Loucy (cell line): ENCODE measurements around the gene MTG2.

Experiments
- H2AFZ ChIP-seq: fragments of 200-600 bp; sonication (generic); 2 replicates; pipeline ENCODE4 v1.6.0; 2016; ENCODE audit warnings: antibody characterized with exemption, mild to moderate bottlenecking, low read length, moderate library complexity
- H3F3A ChIP-seq: fragments of 200-600 bp; 2 replicates; pipeline ENCODE4 v1.6.0; 2016; ENCODE audit warnings: antibody characterized with exemption, low read depth, mild to moderate bottlenecking
- H3K27me3 ChIP-seq: fragments of 200-600 bp; sonication (generic); 2 replicates; pipeline ENCODE4 v1.6.1; 2014; ENCODE audit warnings: low read length, mild to moderate bottlenecking; ENCODE audit not compliant: insufficient read depth, poor library complexity, severe bottlenecking
- H3K36me3 ChIP-seq: fragments of 200-600 bp; sonication (generic); 2 replicates; pipeline ENCODE4 v1.6.1; 2016; ENCODE audit warnings: low read length; ENCODE audit not compliant: insufficient read depth
- H3K4me1 ChIP-seq: fragments of 200-600 bp; sonication (generic); 2 replicates; pipeline ENCODE4 v1.5.1; 2014; ENCODE audit warnings: low read length, mild to moderate bottlenecking; ENCODE audit not compliant: insufficient read depth, poor library complexity, severe bottlenecking
- H3K4me2 ChIP-seq: fragments of 200-600 bp; sonication (generic); 2 replicates; pipeline ENCODE4 v1.6.0; 2014; ENCODE audit warnings: antibody characterized with exemption, low read length, low read depth, mild to moderate bottlenecking; ENCODE audit not compliant: poor library complexity, severe bottlenecking
- H3K4me3 ChIP-seq: fragments of 200-600 bp; sonication (generic); 2 replicates; pipeline ENCODE4 v1.5.1; 2014; ENCODE audit warnings: low read length, mild to moderate bottlenecking, mixed read lengths; ENCODE audit not compliant: poor library complexity, severe bottlenecking
- H3K79me2 ChIP-seq: fragments of 200-600 bp; sonication (generic); 2 replicates; pipeline ENCODE4 v1.6.1; 2014; ENCODE audit warnings: low read length; ENCODE audit not compliant: insufficient read depth
- H3K9ac ChIP-seq: fragments of 200-600 bp; sonication (generic); 2 replicates; pipeline ENCODE4 v1.6.0; 2014; ENCODE audit warnings: mild to moderate bottlenecking, low read depth, low read length, moderate library complexity; ENCODE audit not compliant: poor library complexity, severe bottlenecking
- H3K9me2 ChIP-seq: fragments of 200-600 bp; sonication (generic); replicated peaks from 2 replicates; pipeline ENCODE4 v1.6.1; 2016; ENCODE audit warnings: low read depth, low read length, mixed read lengths
- H3K9me3 ChIP-seq: fragments of 200-600 bp; sonication (generic); 2 replicates; pipeline ENCODE4 v1.6.1; 2014; ENCODE audit warnings: mild to moderate bottlenecking, antibody characterized with exemption, low read length, low read depth; ENCODE audit not compliant: insufficient read depth
- H4K20me1 ChIP-seq: fragments of 200-600 bp; sonication (generic); 2 replicates; pipeline ENCODE4 v1.6.0; 2014; ENCODE audit warnings: antibody characterized with exemption, low read length, mild to moderate bottlenecking; ENCODE audit not compliant: insufficient read depth, poor library complexity, severe bottlenecking
- CTCF ChIP-seq: fragments of 200-600 bp; sonication (generic); conservative IDR thresholded peaks from 2 replicates; pipeline ENCODE4 v1.5.1; 2014; ENCODE audit warnings: mild to moderate bottlenecking, antibody characterized with exemption, low read length
- EZH2phosphoT487 ChIP-seq: fragments of 200-600 bp; IDR thresholded peaks from 2 replicates; pipeline ENCODE4 v1.6.1; 2018; ENCODE audit warnings: antibody characterized with exemption, mild to moderate bottlenecking, moderate library complexity, borderline replicate concordance

The MTG2 gene

GRCh38 chr20:62212299-62212698 lies 29.5 kb downstream of the MTG2 start:
- no peak overlapping the region for H2AFZ ChIP-seq
- no peaks in the 10 kb centered on the region for H3K4me1 ChIP-seq
- H3K36me3 ChIP-seq, result no peaks in the 10 kb centered on the region
- TF ChIP-seq CTCF (no peak), EZH2phosphoT487 (no peak)
- no peaks in the 10 kb centered on the region for H3K9me2 ChIP-seq
- no peak overlapping the region for H3K4me3 ChIP-seq
- no peaks in the 10 kb centered on the region for H3F3A ChIP-seq
- no peak overlapping the region for H3K4me2 ChIP-seq
- no peaks in the 10 kb centered on the region for H3K27me3 ChIP-seq
- H3K9me3 ChIP-seq, result no peaks in the 10 kb centered on the region
- H3K79me2 ChIP-seq, result no peaks in the 10 kb centered on the region
- no peak overlapping the region for H3K9ac ChIP-seq
- no peaks in the 10 kb centered on the region for H4K20me1 ChIP-seq

- Histone ChIP-seq H4K20me1 (no peaks in the 10 kb centered on the region), H3K9me2 (no peaks in the 10 kb centered on the region), H3K79me2 (no peaks in the 10 kb centered on the region), H3K9me3 (no peaks in the 10 kb centered on the region), H3K4me2 (no peak overlapping the region), H3K27me3 (no peaks in the 10 kb centered on the region), H3K4me1 (no peaks in the 10 kb centered on the region), H3K36me3 (no peaks in the 10 kb centered on the region), H2AFZ (no peak overlapping the region), H3K4me3 (no peak overlapping the region), H3F3A (no peaks in the 10 kb centered on the region), H3K9ac (no peak overlapping the region)
- no peak for TF ChIP-seq CTCF
Measured at GRCh38 chr20:62214067-62214466, 31.2 kb downstream of the MTG2 start.

DNA sequence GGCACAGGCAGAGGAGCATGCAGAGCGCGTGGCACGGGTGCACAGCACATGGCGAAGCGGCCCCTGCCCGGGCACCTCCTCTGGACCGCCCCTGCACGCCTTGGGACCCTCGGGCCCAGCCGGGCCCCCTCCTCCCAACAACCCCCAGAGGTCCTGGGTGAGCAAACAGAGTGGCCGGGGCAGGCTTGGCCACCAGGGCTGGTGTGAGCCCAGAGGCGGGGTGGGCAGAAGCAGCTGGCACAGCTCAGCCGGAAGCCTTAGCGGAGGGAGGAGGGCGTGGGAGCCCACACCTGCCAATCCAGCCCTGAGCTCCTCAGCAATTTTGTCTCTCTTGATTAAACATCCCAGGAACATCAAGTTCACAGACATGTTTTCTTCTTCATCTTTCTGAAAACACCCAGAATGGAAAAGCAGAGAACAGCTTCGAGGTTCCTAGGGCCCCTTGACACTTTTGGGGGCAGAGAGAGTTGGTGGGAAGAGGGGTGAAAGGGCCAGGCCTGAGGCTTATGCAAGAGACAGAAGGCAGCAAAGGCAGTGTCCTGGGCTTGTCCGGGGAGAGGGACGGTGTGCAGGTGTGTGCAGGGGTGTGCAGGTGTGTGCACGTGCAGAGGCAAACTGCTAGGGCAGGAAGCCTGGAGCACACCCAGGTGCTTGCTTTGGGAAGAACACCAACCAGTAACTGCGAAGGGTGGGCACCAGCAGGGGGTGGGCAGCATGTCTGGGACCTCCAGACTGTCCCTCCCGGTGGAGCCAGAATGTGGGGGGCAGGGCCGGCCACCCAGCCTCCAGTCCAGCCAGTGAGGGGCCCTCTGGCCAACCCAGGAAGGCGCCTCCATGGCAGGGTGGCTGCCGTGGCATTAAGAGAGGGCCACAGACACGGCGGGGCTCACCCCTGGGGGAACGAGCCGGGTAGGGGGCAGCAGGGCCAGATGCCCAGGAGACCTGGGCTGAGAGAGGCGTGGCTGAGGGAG lies 32.5 kb downstream of the MTG2 start:
- H3K9ac ChIP-seq, result no peak overlapping the region
- H3F3A ChIP-seq, result no peaks in the 10 kb centered on the region
- no peaks in the 10 kb centered on the region for H3K9me2 ChIP-seq
- H3K36me3 ChIP-seq, result no peaks in the 10 kb centered on the region
- no peaks in the 10 kb centered on the region for H3K27me3 ChIP-seq
- TF ChIP-seq CTCF, result no peak
- TF ChIP-seq EZH2phosphoT487, result no peak
- no peaks in the 10 kb centered on the region for H3K4me1 ChIP-seq
- H3K9me3 ChIP-seq, result no peaks in the 10 kb centered on the region
- no peak overlapping the region for H3K4me2 ChIP-seq
- H2AFZ ChIP-seq, result no peak overlapping the region
- no peaks in the 10 kb centered on the region for H3K79me2 ChIP-seq
- H3K4me3 ChIP-seq, result no peak overlapping the region
- no peaks in the 10 kb centered on the region for H4K20me1 ChIP-seq
